ENCODE results near the gene KIF3B. TPM values are rescaled to one million over a fixed set of nuclear protein-coding genes. Genes with fewer than 3 reads are reported as not detected.

The KIF3B gene
- total and polyA plus RNA-seq, 2 of the 13 experiments (the other 11 are each of a cell fraction or from before 2014, with no cell fraction given): 23.6 to 28.8 TPM

GRCh38 chr20:32244150-32244823 is 33.2 kb upstream of the KIF3B start (continued):
- TF ChIP-seq MYC (CRISPR knock-in tag; IDR thresholded peaks at IDR 0.05; ENCODE audit: borderline replicate concordance) (0 out of 2 replicates have a peak, but pooled peaks have one; percentile 25), MAF1 (CRISPR knock-in tag; IDR thresholded peaks at IDR 0.05; ENCODE audit: borderline replicate concordance) (no peak), ZNF572 (CRISPR knock-in tag; IDR thresholded peaks at IDR 0.05) (0 out of 2 replicates have a peak, but pooled peaks have one; percentile 6), EED (CRISPR knock-in tag; IDR thresholded peaks at IDR 0.05) (no peak), ZNF687 (CRISPR knock-in tag; IDR thresholded peaks at IDR 0.05) (peak; percentile 34; the same call in 1 of the 2 replicates), ZNF616 (CRISPR knock-in tag; IDR thresholded peaks at IDR 0.05; ENCODE audit: low read depth) (no peak), KDM4B (CRISPR knock-in tag; IDR thresholded peaks at IDR 0.05) (no peak), KDM6A (CRISPR knock-in tag; IDR thresholded peaks at IDR 0.05; ENCODE audit: low read depth) (no peak), ZNF883 (CRISPR knock-in tag; IDR thresholded peaks at IDR 0.05; ENCODE audit: not compliant biosample characterization) (no peak), TSC22D2 (CRISPR knock-in tag; IDR thresholded peaks at IDR 0.05; ENCODE audit: borderline replicate concordance) (no peak), ZNF619 (CRISPR knock-in tag; IDR thresholded peaks at IDR 0.05) (no peak), ZNF570 (CRISPR knock-in tag; IDR thresholded peaks at IDR 0.05; ENCODE audit: borderline replicate concordance) (no peak), TAF15 (IDR thresholded peaks at IDR 0.05; ENCODE audit: low read depth, low read length, poor library complexity, severe bottlenecking) (no peak), RAD21 (CRISPR knock-in tag; IDR thresholded peaks at IDR 0.05) (no peak), MAFF (IDR thresholded peaks at IDR 0.05; ENCODE audit: low read depth, low read length) (no peak), KLF11 (CRISPR knock-in tag; IDR thresholded peaks at IDR 0.05) (no peak), NFE2L1 (CRISPR knock-in tag; IDR thresholded peaks at IDR 0.05; ENCODE audit: borderline replicate concordance) (no peak), BRF2 (CRISPR knock-in tag; IDR thresholded peaks at IDR 0.05) (no peak), CHD2 (IDR thresholded peaks at IDR 0.05; ENCODE audit: low read depth, low read length) (no peak), KLF13 (CRISPR knock-in tag; IDR thresholded peaks at IDR 0.05) (no peak), MBD4 (IDR thresholded peaks at IDR 0.05; ENCODE audit: borderline replicate concordance, low read length) (no peak), GATA4 (IDR thresholded peaks at IDR 0.05; ENCODE audit: borderline replicate concordance, low read depth) (no peak), IKZF5 (CRISPR knock-in tag; IDR thresholded peaks at IDR 0.05) (0 out of 2 replicates have a peak, but pooled peaks have one; percentile 23), REXO4 (CRISPR knock-in tag; IDR thresholded peaks at IDR 0.05; ENCODE audit: borderline replicate concordance) (no peak), GPN1 (CRISPR knock-in tag; IDR thresholded peaks at IDR 0.05; ENCODE audit: borderline replicate concordance) (no peak)
